HG02970 (cell line): ENCODE data around the gene CACHD1.
"Not testable (repeated sequence)": the region's sequence is repeated elsewhere in the genome, so short reads cannot be mapped to it uniquely, and the experiment has no call there.

Experiments used
- ATAC-seq: cut with Tn5 transposase; IDR thresholded peaks from one replicate; pipeline ENCODE4 v1.9.1; 2021; ENCODE audit warnings: mild to moderate bottlenecking, moderate library complexity, moderate number of reproducible peaks; ENCODE audit not compliant: unreplicated experiment, low FRiP score

CACHD1 gene

GRCh38 chr1:64740687-64741086 is 270.8 kb downstream of the CACHD1 start:
- not testable (repeated sequence) for ATAC-seq
